ENCODE data around the gene PROZ. TPM values are rescaled to one million over a fixed set of nuclear protein-coding genes. Genes with fewer than 3 reads are reported as not detected.
A peak's percentile ranks its signal among the peaks of the same experiment; 100 is the strongest.

PROZ gene
- total and polyA plus RNA-seq, 12 donors: 0.03 to 0.20 TPM; not detected in 10

DNA sequence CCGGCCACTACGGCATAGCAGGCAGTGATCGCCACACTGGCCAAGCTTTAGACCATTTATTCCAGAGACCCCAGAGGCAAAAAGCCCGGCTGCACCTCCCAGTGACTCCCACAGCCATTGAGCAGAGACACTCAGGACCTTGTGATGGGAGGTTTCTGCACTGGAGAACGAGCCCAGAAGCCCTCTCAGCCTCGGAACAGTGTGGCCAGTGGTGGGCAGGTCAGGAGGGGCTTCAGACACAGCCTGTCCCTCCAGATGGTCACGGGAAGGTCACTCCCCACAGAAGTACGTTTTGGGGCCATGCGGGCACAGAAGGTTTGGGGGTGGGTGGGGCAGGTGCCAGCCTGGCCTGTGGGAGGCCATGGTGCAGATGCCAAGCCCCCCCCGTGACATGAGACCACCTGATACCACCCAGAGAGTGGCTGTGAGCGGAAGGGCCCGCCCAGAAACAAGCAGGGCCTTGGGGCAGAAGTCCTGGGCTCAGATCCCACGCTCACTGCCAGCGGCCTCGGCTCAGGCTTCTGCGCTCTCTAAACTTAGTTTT lies 36.4 kb upstream of the PROZ start:
- Histone ChIP-seq H3K4me3 (peak overlapping the region in 5 of 10 donors; percentile 26 to 44 (median 42)), H3K4me1 (peaks cover 0 to 16% (median 5%) of the 10 kb centered on the region in 9 donors), H3K36me3 (no peaks in the 10 kb centered on the region), H3K27ac (peak overlapping the region in 5 of 10 donors; percentile 20 to 50 (median 37)), H3K27me3 (no peaks in the 10 kb centered on the region), H3K9me3 (no peaks in the 10 kb centered on the region)
- intact Hi-C loops (cut with DNase I): no loop called here
- DNase-seq (no peak), ATAC-seq (peak in 3 of 8 donors; percentile 5 to 21 (median 7))
- TF ChIP-seq, protein P1, sequence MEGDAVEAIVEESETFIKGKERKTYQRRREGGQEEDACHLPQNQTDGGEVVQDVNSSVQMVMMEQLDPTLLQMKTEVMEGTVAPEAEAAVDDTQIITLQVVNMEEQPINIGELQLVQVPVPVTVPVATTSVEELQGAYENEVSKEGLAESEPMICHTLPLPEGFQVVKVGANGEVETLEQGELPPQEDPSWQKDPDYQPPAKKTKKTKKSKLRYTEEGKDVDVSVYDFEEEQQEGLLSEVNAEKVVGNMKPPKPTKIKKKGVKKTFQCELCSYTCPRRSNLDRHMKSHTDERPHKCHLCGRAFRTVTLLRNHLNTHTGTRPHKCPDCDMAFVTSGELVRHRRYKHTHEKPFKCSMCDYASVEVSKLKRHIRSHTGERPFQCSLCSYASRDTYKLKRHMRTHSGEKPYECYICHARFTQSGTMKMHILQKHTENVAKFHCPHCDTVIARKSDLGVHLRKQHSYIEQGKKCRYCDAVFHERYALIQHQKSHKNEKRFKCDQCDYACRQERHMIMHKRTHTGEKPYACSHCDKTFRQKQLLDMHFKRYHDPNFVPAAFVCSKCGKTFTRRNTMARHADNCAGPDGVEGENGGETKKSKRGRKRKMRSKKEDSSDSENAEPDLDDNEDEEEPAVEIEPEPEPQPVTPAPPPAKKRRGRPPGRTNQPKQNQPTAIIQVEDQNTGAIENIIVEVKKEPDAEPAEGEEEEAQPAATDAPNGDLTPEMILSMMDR (IDR thresholded peaks at IDR 0.05): no peak
- 78 to 84% methylated on average over 16 of the region's 16 CpGs for WGBS, 2 donors

DNA sequence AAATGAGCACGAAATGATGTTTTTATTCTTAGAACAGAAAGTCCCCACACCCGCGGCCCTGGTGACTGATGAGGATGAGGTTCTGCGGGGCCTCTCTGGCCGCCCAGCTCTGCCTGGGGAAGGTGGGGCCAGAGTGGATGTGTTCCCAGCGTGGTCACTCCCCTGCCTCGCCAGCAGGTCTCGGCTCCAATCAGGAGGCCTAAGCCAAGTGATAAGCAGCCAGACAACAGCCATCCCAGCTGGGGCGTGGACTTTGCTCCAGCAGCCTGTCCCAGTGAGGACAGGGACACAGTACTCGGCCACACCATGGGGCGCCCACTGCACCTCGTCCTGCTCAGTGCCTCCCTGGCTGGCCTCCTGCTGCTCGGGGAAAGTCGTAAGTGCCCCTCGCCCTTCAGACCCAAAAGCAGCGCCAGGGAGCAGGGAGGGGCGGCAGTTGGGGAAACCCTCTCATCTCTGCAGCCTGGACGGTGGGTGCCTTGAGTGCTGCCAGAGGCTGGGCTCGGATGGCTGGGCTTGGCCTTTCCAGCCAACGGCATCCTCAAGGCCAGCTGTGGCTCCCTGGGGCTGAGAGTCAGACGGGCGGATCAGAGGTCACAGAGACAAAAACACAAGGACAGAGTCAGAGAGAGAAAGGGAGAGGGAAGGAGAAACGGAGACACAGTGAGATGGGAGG lies 35.8 kb upstream of the PROZ start, which contains the start of gene F10:
Gene F10 (plus strand): TSS at position 250 of the 676 bp plus-strand sequence. CDS start 57 bp downstream, at position 307.
- Histone ChIP-seq H3K4me3 (peak within 1 kb of the TSS in 9 of 10 donors; percentile 1 to 44 (median 26)), H3K27me3 (no peaks in the 10 kb centered on the region), H3K9me3 (no peaks in the 10 kb centered on the region), H3K36me3 (no peaks in the 10 kb centered on the region), H3K27ac (peak within 1 kb of the TSS in 8 of 10 donors; percentile 9 to 63 (median 36)), H3K4me1 (peaks cover 0 to 16% (median 5%) of the 10 kb centered on the region in 9 donors)
- intact Hi-C loops (cut with DNase I): no loop called here
- 41 to 46% methylated on average over 23 of the region's 23 CpGs for WGBS, 2 donors
- TF ChIP-seq, protein P1 (IDR thresholded peaks at IDR 0.05): peak in 1 of 9 donors; percentile 7
- DNase-seq (peak; percentile 47 to 62), ATAC-seq (peak; percentile 60 to 89 (median 82))

DNA sequence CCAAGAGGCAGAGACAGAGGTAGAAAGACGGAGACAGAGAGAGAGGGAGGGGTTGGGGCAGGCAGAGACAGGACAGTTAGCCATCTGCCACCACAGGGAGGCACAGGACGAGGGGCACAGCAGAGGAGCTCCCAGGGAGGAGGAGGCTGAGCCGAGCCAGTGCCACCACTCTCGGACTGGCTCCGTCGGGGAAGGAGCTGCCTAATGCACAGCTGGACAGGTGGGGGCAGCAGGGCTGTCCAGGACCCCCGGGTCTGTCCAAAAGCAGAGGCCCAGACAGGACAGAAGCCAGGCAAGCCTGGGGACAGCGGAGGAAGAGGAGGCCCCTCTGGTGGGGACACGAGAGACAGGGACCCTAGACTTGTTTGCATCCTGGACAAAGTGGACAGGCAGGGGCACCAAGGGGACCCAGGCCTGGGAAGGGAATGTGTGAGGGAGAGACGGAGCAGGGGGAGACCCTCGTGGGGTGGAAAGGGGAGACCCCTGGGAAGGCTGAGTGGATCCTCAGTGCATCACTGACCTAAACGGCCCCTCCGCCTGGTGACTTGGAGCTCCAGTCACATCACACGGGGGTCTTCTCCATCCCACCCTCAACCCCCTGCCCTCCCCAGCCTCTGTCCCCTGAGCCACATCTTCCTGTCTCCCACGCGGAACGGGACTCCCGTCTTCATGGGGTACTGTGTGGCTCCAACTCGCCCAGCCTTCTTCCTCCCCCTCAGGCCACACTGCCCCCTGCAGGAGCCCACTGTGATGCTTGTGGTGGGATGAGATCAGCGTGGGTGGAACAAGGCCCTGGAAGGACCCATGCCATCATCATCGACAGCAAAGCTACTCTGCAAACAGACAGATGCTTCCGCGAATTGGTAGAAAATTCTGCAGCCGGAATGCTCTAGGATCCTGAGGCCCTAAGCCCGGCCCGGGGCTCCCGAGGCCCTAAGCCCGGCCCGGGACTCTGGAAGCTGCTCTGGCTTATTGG lies 34.9 kb upstream of the PROZ start:
- peak overlapping the region in 8 of 10 donors; percentile 9 to 63 (median 34) for H3K27ac ChIP-seq
- DNase-seq (no peak), ATAC-seq (peak in 4 of 8 donors; percentile 2 to 15 (median 8))
- no peaks in the 10 kb centered on the region for H3K36me3 ChIP-seq
- H3K4me3 ChIP-seq: peak overlapping the region in 9 of 10 donors; percentile 1 to 44 (median 26)
- TF ChIP-seq, protein P1 (IDR thresholded peaks at IDR 0.05): no peak
- intact Hi-C loops (cut with DNase I): no loop called here
- H3K9me3 ChIP-seq: no peaks in the 10 kb centered on the region
- no peaks in the 10 kb centered on the region for H3K27me3 ChIP-seq
- peaks cover 0 to 16% (median 5%) of the 10 kb centered on the region in 9 donors for H3K4me1 ChIP-seq
- 82 to 86% methylated on average over 29 of the region's 29 CpGs for WGBS, 2 donors
